Activated CD8-positive, alpha-beta memory T cell treated with anti-CD3 and anti-CD28 coated beads, Interleukin-2, amount 10 ng/mL, durations not matched to agents 7 days and 5 days (primary cell): ENCODE results near the gene UBIAD1. TPM values are rescaled to one million over a fixed set of nuclear protein-coding genes. Genes with fewer than 3 reads are reported as not detected.
"Not testable (repeated sequence)": the region's sequence is repeated elsewhere in the genome, so short reads cannot be mapped to it uniquely, and the experiment has no call there.

ENCODE experiments used
- ATAC-seq: fragments of 150-1000 bp; cut with Tn5 transposase; one replicate; pipeline ENCODE4 v1.10.0; 2021; ENCODE audit warnings: moderate library complexity
- CTCF ChIA-PET: fragments of 350-600 bp; sonication (Branson Sonifier 250); formaldehyde crosslinking; loops from one replicate; lab custom pipeline; 2021; ENCODE audit warnings: antibody characterized with exemption; lab: Charles Lee
- DNase-seq: peaks from one replicate; pipeline ENCODE4 v3.0.0-alpha.2; 2020
- H3K27ac Mint-ChIP-seq: one replicate; pipeline ENCODE4 v1.8.0; 2021; ENCODE audit warnings: mild to moderate bottlenecking, mixed read lengths
- H3K27me3 Mint-ChIP-seq: one replicate; pipeline ENCODE4 v1.8.0; 2021; ENCODE audit warnings: mixed read lengths
- H3K36me3 Mint-ChIP-seq: one replicate; pipeline ENCODE4 v1.8.0; 2021; ENCODE audit warnings: mild to moderate bottlenecking, mixed read lengths
- H3K4me1 Mint-ChIP-seq: one replicate; pipeline ENCODE4 v1.8.0; 2021; ENCODE audit warnings: mixed read lengths
- H3K4me3 Mint-ChIP-seq: one replicate; pipeline ENCODE4 v1.8.0; 2021; ENCODE audit warnings: mild to moderate bottlenecking, moderate library complexity, mixed read lengths
- H3K9me3 Mint-ChIP-seq: one replicate; pipeline ENCODE4 v1.8.0; 2022; ENCODE audit warnings: low read depth, mixed read lengths
- total RNA-seq, 2 experiments: library from RNA; stranded (reverse); gene quantifications; one replicate each; pipeline ENCODE4 v1.2.3, GENCODE V29; 2021

Gene UBIAD1
- total RNA-seq, 2 experiments from 2014 or later, result 21.9 to 25.9 TPM

- H3K4me3 Mint-ChIP-seq, result no peak overlapping the region
- H3K9me3 Mint-ChIP-seq, result no peaks in the 10 kb centered on the region
- DNase-seq (no peak), ATAC-seq (no peak)
- peaks cover 43% of the 10 kb centered on the region for H3K36me3 Mint-ChIP-seq
- H3K27me3 Mint-ChIP-seq, result no peaks in the 10 kb centered on the region
- CTCF ChIA-PET, result interaction anchor here (0.6 to 1.0 kb wide), 3 partner anchors 13 to 219 kb away, joined by 4 to 6 read pairs (median 5); no protein-coding TSS in a partner anchor
- no peak overlapping the region for H3K27ac Mint-ChIP-seq
- H3K4me1 Mint-ChIP-seq, result peaks cover 10% of the 10 kb centered on the region
Observed at GRCh38 chr1:11256299-11256698, 16.7 kb upstream of the UBIAD1 start.

- Mint-ChIP-seq H3K4me1 (peaks cover 25% of the 10 kb centered on the region), H3K27ac (peak within 1 kb of the TSS; percentile 82), H3K27me3 (no peaks in the 10 kb centered on the region), H3K9me3 (no peaks in the 10 kb centered on the region), H3K4me3 (peak within 1 kb of the TSS; percentile 89), H3K36me3 (peaks cover 8% of the 10 kb centered on the region)
- CTCF ChIA-PET, result interaction anchor here (0.9 to 3.4 kb wide), 12 partner anchors 9 to 474 kb away, joined by 3 to 16 read pairs (median 4); partner anchors contain the start of genes FBXO6 and UBIAD1
- ATAC-seq, result peak; percentile 98
- DNase-seq, result peak; percentile 99
Observed at GRCh38 chr1:11262171-11263049, 10.6 kb upstream of the UBIAD1 start, which contains the start of gene MTOR. MTOR (minus strand) TSS chr1:11262551; CDS start chr1:11259409, 3,142 bp downstream.

DNA sequence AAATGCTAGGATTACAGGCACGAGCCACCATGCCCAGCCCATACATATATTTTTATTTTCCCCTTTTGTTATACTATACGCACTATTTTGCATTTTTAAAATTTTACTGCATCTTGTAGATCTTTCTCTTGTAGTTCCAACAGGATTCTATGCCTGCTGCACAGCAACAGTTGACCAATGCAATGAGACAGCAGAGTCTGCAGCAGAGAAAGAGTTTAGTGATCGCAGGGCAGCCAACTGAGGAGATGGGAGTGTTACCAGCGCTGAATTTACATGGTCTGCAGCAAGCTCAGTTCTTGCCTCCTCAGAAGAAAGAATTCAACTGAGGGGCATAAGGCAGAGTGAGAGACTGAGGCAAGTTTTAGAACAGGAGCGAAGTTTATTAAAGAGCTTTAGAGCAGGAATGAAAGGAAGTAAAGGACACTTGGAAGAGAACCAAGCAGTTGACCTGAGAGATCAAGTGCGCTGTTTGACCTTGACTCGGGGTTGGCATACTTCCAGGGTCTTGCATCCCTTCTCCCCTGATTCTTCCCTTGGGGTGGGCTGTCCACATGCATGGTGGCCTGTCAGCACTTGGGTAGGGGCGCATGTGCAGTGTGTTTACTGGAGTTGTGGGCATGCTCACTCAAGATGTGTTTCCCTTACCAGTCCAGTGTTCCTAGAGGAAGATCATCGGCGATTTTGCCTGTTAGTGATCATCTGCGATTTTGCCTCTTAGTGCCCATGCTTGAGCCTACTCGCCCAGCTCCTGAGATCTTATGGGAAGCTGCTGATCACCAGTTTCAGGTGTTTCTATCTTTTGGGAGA lies 6.5 kb upstream of the UBIAD1 start:
- Mint-ChIP-seq H3K4me1 (peaks cover 14% of the 10 kb centered on the region), H3K4me3 (no peak overlapping the region), H3K27ac (no peak overlapping the region), H3K27me3 (no peaks in the 10 kb centered on the region), H3K9me3 (no peaks in the 10 kb centered on the region), H3K36me3 (no peaks in the 10 kb centered on the region)
- CTCF ChIA-PET, result interaction anchor here (0.9 to 1.1 kb wide), 2 partner anchors 25 to 229 kb away, joined by 3 to 4 read pairs; no protein-coding TSS in a partner anchor
- no peak for DNase-seq
- no peak for ATAC-seq

DNA sequence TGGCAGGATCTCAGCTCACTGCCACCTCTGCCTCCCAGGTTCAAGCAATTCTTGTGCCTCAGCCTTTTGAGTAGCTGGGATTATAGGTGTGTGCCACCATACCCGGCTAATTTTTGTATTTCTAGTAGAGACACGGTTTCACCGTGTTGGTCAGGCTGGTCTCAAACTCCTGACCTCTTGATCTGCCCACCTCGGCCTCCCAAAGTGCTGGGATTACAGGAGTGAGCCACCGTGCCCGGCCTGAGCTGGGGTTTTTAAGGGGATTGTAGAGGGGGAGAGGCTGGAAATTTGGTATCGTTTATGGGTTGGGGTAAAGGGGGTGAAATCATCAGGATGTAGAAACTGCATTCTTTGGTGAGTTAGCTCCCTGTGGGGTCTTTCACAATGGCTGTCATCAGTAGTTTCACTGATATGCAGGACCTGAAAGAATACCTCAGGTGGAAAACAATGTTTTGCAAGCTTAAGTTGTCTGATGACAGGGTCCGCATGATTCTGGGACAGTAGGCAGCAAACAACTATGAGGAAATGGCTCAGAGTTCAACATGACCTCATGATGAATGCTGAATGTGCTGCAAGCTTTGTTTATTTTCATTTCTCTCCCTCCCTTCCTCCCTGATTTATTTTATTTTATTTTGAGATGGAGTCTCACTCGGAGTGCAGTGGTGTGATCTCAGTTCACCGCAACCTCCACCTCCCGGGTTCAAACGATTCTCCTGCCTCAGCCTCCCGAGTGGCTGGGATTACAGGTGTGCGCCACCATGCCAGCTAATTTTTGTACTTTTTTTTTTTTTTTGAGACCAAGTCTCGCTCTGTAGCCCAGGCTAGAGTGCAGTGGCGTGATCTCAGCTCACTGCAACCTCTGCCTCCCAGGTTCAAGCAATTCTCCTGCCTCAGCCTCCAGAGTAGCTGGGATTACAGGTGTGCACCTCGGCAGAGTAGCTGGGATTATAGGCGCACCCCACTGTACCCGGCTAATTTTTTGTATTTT lies 5.4 kb upstream of the UBIAD1 start:
- CTCF ChIA-PET, result interaction anchor here (0.9 to 1.1 kb wide), 2 partner anchors 26 to 230 kb away, joined by 3 to 4 read pairs; no protein-coding TSS in a partner anchor
- not testable (repeated sequence) for ATAC-seq, H3K36me3 Mint-ChIP-seq, H3K27ac Mint-ChIP-seq, H3K4me3 Mint-ChIP-seq, H3K4me1 Mint-ChIP-seq, H3K9me3 Mint-ChIP-seq, DNase-seq, H3K27me3 Mint-ChIP-seq

DNA sequence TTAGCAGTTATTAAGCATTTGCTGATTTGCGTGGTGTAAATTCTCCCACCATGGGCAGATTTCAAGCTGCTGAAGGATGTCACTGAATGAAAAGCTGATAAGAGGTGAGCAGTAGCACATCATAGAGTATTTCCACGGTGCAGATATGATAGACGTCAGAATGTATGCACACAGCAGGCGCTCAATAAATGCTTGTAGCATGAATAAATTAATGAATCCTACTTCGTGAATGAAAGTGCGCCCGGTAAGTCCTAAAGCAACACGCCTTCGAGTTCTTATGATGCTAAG lies 510 bp upstream of the UBIAD1 start:
- H3K9me3 Mint-ChIP-seq, result no peaks in the 10 kb centered on the region
- DNase-seq (no peak), ATAC-seq (no peak)
- CTCF ChIA-PET, result interaction anchor here (1.1 to 2.6 kb wide), 2 partner anchors 11 to 235 kb away, joined by 5 to 6 read pairs; partner anchors contain the start of gene MTOR
- H3K27me3 Mint-ChIP-seq, result no peaks in the 10 kb centered on the region
- H3K4me1 Mint-ChIP-seq, result peaks cover 26% of the 10 kb centered on the region
- no peak overlapping the region for H3K27ac Mint-ChIP-seq
- H3K36me3 Mint-ChIP-seq, result peaks cover 22% of the 10 kb centered on the region
- H3K4me3 Mint-ChIP-seq, result peak overlapping the region; percentile 56

DNA sequence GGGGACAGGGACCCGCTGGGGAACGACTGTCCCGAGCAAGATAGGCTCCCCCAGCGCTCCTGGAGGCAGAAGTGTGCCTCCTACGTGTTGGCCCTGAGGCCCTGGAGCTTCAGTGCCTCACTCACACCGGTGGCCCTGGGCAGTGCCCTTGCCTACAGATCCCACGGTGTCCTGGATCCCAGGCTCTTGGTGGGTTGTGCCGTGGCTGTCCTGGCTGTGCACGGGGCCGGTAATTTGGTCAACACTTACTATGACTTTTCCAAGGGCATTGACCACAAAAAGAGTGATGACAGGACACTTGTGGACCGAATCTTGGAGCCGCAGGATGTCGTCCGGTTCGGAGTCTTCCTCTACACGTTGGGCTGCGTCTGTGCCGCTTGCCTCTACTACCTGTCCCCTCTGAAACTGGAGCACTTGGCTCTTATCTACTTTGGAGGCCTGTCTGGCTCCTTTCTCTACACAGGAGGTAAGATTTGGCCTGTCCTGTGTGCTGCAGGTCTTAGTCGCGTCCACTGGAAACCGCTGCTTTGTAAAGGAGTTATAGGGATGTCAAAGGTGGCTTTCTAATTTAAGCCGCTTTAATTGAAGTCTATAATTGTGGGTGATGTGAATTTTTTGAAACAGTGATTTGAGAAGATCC lies 717 bp downstream of the UBIAD1 start:
- no peaks in the 10 kb centered on the region for H3K27me3 Mint-ChIP-seq
- ATAC-seq (peak; percentile 62), DNase-seq (no peak)
- CTCF ChIA-PET, result interaction anchor here (2.6 kb wide), 1 partner anchor 236 kb away, joined by 6 read pairs; no protein-coding TSS in a partner anchor
- H3K36me3 Mint-ChIP-seq, result peaks cover 26% of the 10 kb centered on the region
- H3K4me1 Mint-ChIP-seq, result peaks cover 32% of the 10 kb centered on the region
- peak overlapping the region; percentile 90 for H3K4me3 Mint-ChIP-seq
- H3K9me3 Mint-ChIP-seq, result no peaks in the 10 kb centered on the region
- peak overlapping the region; percentile 92 for H3K27ac Mint-ChIP-seq

DNA sequence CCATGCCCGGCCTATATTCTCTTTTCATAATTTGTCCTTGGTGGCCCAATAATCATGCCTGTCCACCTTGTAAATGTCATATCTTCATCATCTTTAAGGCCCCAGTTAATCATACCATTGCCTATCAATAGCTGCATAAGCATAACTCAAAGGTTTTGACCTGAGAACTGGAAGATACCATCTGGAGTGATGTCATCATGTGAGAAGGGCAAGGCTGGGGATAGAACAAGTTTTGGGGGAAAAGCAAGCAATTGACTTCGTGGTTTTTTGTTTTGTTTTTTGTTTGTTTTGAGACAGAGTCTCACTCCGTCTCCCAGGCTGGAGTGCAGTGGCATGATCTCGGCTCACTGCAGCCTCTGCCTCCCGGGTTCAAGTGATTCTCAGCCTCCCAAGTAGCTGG lies 6.2 kb downstream of the UBIAD1 start:
- Mint-ChIP-seq H3K4me3 (no peak overlapping the region), H3K9me3 (no peaks in the 10 kb centered on the region), H3K27ac (no peak overlapping the region), H3K27me3 (no peaks in the 10 kb centered on the region), H3K36me3 (peaks cover 45% of the 10 kb centered on the region), H3K4me1 (peaks cover 67% of the 10 kb centered on the region)
- ATAC-seq (no peak), DNase-seq (no peak)
- CTCF ChIA-PET, result no interaction called here

DNA sequence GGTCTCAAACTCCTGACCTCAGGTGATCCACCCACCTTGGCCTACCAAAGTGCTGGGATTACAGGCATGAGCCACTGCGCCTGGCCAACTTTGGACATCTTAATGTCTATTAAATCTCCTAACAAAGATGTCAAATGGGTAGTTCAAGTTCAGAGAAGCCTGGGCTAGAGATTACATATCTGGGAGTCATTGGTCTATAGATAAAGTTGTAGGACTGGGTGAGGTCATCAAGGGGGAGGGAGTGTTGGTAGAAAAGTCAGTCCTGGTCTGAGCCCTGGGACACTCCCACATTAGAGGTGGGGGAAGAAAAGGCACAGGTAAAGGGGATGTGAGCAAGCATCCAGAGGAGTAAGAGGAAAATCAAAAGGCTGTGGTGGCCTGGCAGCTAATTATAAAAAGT lies 6.6 kb downstream of the UBIAD1 start:
- CTCF ChIA-PET, result interaction anchor here (1.1 kb wide), 1 partner anchor 17 kb away, joined by 4 read pairs; the partner anchor contains the start of gene MTOR
- Mint-ChIP-seq H3K27ac (peak overlapping the region; percentile 44), H3K4me3 (no peak overlapping the region), H3K36me3 (peaks cover 45% of the 10 kb centered on the region), H3K4me1 (peaks cover 69% of the 10 kb centered on the region), H3K9me3 (no peaks in the 10 kb centered on the region), H3K27me3 (no peaks in the 10 kb centered on the region)
- DNase-seq, result no peak
- no peak for ATAC-seq

DNA sequence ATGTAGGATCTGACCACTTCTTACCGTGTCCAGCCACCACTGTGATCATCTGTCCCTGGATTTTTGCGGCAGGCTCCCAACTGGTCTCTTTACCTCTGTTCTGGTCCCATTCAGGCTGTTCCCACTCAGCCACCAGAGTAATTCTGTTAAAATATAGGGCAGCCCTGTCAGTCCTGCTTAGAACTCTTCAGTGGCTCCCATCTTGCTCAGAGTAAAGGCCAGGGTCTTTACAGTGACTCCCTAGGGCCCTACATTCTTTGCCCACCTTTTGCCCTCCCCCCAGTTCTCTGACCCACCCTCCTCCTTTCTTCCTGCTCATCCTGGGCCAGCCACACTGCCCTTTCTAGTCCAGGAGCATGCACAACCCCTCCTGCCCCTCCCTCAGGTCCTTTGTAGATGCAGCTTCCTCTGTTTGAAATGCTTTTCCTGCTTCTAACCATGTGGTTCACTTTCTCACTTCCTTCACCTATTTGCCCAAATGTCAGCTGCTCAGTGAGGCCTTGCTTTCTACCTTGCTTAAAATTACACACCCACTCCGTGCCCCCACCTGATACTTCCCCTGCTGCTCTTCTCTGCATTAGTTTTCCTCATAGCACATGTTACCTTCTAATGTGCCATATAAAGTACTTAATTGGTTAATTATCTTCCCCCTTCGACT lies 7.8 kb downstream of the UBIAD1 start:
- DNase-seq, result no peak
- CTCF ChIA-PET, result interaction anchor here (1.1 to 1.8 kb wide), 3 partner anchors 18 to 40 kb away, joined by 3 to 4 read pairs (median 3); partner anchors contain the start of gene MTOR
- peak overlapping the region; percentile 0 for H3K4me3 Mint-ChIP-seq
- H3K9me3 Mint-ChIP-seq, result no peaks in the 10 kb centered on the region
- H3K36me3 Mint-ChIP-seq, result peaks cover 39% of the 10 kb centered on the region
- peak; percentile 57 for ATAC-seq
- peak overlapping the region; percentile 80 for H3K27ac Mint-ChIP-seq
- no peaks in the 10 kb centered on the region for H3K27me3 Mint-ChIP-seq
- peaks cover 68% of the 10 kb centered on the region for H3K4me1 Mint-ChIP-seq

DNA sequence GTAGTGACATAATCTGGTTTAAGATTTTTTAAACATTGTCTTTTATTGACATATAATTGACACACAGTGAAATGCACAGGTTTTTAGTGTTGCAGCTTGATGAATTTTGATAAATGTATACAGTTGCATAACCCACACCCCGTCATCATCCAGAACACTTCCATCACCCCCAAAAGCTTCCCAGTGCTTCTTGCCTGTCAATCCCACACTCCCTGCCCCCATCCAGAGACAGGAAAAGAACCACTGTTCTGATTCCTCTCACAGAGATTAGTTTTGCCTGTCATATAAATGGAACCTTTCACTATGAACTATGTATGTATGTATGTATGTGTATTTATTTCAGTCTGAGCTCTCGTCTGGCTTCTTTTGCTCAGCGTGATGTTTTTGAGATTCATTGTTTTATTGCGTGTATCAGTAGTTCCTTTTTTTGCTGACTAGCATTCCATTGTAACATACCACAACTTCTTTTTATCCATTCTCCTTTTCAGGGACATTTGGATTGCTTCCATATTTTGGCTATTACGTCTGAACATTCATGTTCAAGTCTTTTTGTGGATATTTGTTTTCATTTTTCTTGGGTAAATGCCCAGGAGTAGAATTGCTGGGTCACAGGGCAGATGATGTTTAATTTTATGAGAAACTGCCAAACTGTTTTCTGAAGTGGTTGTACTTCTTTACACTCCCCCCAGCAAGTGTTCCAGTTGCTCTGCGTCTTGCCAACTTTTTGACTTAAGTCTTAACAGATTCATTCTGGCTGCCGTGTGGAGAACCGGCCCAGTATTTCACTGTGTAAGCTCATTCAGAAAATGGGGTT lies 8.7 kb downstream of the UBIAD1 start:
- H3K4me1 Mint-ChIP-seq, result peaks cover 61% of the 10 kb centered on the region
- DNase-seq (no peak), ATAC-seq (no peak)
- CTCF ChIA-PET, result interaction anchor here (1.4 to 1.9 kb wide), 3 partner anchors 13 to 41 kb away, joined by 3 to 4 read pairs (median 3); no protein-coding TSS in a partner anchor
- H3K9me3 Mint-ChIP-seq, result no peaks in the 10 kb centered on the region
- H3K4me3 Mint-ChIP-seq, result no peak overlapping the region
- peak overlapping the region; percentile 80 for H3K27ac Mint-ChIP-seq
- H3K27me3 Mint-ChIP-seq, result no peaks in the 10 kb centered on the region
- peaks cover 33% of the 10 kb centered on the region for H3K36me3 Mint-ChIP-seq

GRCh38 chr1:11283151-11283550 lies 10.2 kb downstream of the UBIAD1 start:
- DNase-seq, result no peak
- Mint-ChIP-seq H3K27ac (no peak overlapping the region), H3K36me3 (peaks cover 27% of the 10 kb centered on the region), H3K4me3 (no peak overlapping the region), H3K9me3 (no peaks in the 10 kb centered on the region), H3K4me1 (peaks cover 55% of the 10 kb centered on the region), H3K27me3 (no peaks in the 10 kb centered on the region)
- CTCF ChIA-PET, result interaction anchor here (0.7 to 2.1 kb wide), 6 partner anchors 10 to 359 kb away, joined by 3 to 7 read pairs (median 4); partner anchors contain the start of gene MTOR
- no peak for ATAC-seq
